Fibroblast of skin of left quadriceps (primary cell): ENCODE measurements around the gene F2RL1.
"Not testable (repeated sequence)": the region's sequence is repeated elsewhere in the genome, so short reads cannot be mapped to it uniquely, and the experiment has no call there.

Source experiments
- DNase-seq, 2 experiments: peaks; one replicate each; pipeline ENCODE4 v3.0.0-alpha.2; 2013; ENCODE audit warnings: low read depth in 2 of 2

F2RL1 gene

GRCh38 chr5:76818844-76819831 is at the start of gene F2RL1:
TSS of gene F2RL1 (plus strand) at chr5:76819030. CDS start at chr5:76819183, 153 bp downstream.
- no peak for DNase-seq

- DNase-seq = not testable (repeated sequence)
Measured at GRCh38 chr5:76771041-76771440, 47.8 kb upstream of the F2RL1 start.

GRCh38 chr5:76771705-76772405 is 47.0 kb upstream of the F2RL1 start:
- DNase-seq = no peak

- DNase-seq = no peak
Measured at GRCh38 chr5:76775921-76776320, 42.9 kb upstream of the F2RL1 start.

GRCh38 chr5:76776391-76776790 is 42.4 kb upstream of the F2RL1 start:
- no peak for DNase-seq

GRCh38 chr5:76780616-76781015 is 38.2 kb upstream of the F2RL1 start:
- DNase-seq = not testable (repeated sequence)

- no peak for DNase-seq
Measured at GRCh38 chr5:76781775-76782174, 37.1 kb upstream of the F2RL1 start.

- no peak for DNase-seq
Measured at GRCh38 chr5:76782444-76782843, 36.4 kb upstream of the F2RL1 start.

GRCh38 chr5:76787237-76787636 is 31.6 kb upstream of the F2RL1 start:
- DNase-seq = peak; percentile 78 to 80

- DNase-seq = no peak
Measured at GRCh38 chr5:76788362-76788761, 30.5 kb upstream of the F2RL1 start.

GRCh38 chr5:76789275-76789674 is 29.6 kb upstream of the F2RL1 start:
- not testable (repeated sequence) for DNase-seq

- DNase-seq = no peak
Measured at GRCh38 chr5:76789991-76790581, 28.7 kb upstream of the F2RL1 start.

GRCh38 chr5:76790632-76791290 is 28.1 kb upstream of the F2RL1 start:
- DNase-seq = peak; percentile 92 to 93

- DNase-seq = no peak
Measured at GRCh38 chr5:76791461-76791860, 27.4 kb upstream of the F2RL1 start.

GRCh38 chr5:76794871-76795270 is 24.0 kb upstream of the F2RL1 start:
- DNase-seq = no peak

GRCh38 chr5:76799588-76799987 is 19.2 kb upstream of the F2RL1 start:
- DNase-seq = no peak

GRCh38 chr5:76800579-76800978 is 18.3 kb upstream of the F2RL1 start:
- DNase-seq = no peak

- DNase-seq = peak in 1 of 2 experiments; percentile 67
Measured at GRCh38 chr5:76801159-76801802, 17.5 kb upstream of the F2RL1 start.

GRCh38 chr5:76801803-76802195 is 17.0 kb upstream of the F2RL1 start:
- no peak for DNase-seq

- DNase-seq = no peak
Measured at GRCh38 chr5:76804266-76804665, 14.6 kb upstream of the F2RL1 start.

- DNase-seq = peak; percentile 84
Measured at GRCh38 chr5:76805821-76806505, 12.9 kb upstream of the F2RL1 start.
